ENCODE data around the gene DLG4.

- TF ChIP-seq EZH2 (IDR thresholded peaks at IDR 0.05; ENCODE audit: borderline replicate concordance, low read depth, low read length, severe bottlenecking), result no peak
- no peak for TF ChIP-seq CTCF (IDR thresholded peaks at IDR 0.05; ENCODE audit: borderline replicate concordance, extremely low read depth, low read length, poor library complexity, severe bottlenecking)
Observed at GRCh38 chr17:7176841-7177190, 42.8 kb downstream of the DLG4 start.
